AG20443 (cell line): ENCODE results near the gene RIPK1.

Source experiments
- DNase-seq: peaks from one replicate; pipeline ENCODE4 v3.0.0; 2012; ENCODE audit warnings: low spot score, mixed read lengths

Gene RIPK1

DNA sequence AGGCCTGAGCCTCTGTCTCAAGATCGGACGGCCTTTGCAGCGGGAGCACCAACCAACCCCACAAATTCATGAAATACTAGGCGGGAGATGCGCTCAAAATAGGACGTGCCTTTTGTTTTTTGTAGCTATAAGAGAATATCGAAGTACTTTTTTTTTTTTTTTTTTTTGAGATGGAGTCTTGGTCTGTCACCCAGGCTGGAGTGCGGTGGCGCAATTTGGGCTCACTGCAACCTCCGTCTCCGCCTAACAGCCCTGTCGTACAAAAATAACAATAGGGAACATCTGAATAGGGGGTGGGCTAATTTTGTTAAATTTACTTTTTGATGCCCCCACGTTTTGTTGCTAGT, 94.9 kb downstream of the RIPK1 start:
- no peak for DNase-seq

DNA sequence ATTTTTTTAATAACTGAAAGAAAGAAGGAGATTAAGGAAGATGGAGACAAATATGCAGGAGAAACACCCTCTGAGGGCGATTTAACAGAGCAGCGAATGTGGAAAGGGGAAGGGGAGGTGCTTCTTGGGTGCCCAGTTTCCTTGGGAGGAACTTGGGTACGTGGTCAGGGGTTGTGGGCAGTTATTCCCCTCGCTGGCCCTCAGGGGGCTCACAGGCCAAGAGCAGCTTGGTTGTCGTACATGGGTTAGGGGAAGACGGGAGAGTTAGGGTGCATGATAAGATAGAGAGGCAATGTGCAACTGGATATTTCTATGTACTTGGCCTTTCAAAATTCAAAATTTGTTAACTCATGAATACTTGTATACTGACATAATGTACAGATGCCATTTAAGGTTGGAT, 96.1 kb downstream of the RIPK1 start:
- no peak for DNase-seq
